CD4-positive, alpha-beta T cell (primary cell): ENCODE measurements around the gene KLHL5. TPM values are rescaled to one million over a fixed set of nuclear protein-coding genes. Genes with fewer than 3 reads are reported as not detected.
A peak's percentile ranks its signal among the peaks of the same experiment; 100 is the strongest.

Experiments used
- ATAC-seq: fragments of 200-7000 bp; cut with Tn5 transposase; one replicate; pipeline ENCODE4 v1.10.0; 2022; ENCODE audit warnings: mild to moderate bottlenecking; ENCODE audit not compliant: poor library complexity
- CTCF ChIA-PET: fragments of 350-600 bp; sonication (Branson Sonifier 250); formaldehyde crosslinking; loops from one replicate; lab custom pipeline; 2021; ENCODE audit warnings: antibody characterized with exemption, inconsistent platforms; lab: Charles Lee
- POLR2A ChIA-PET: fragments of 350-600 bp; sonication (Branson Sonifier 250); formaldehyde crosslinking; loops from one replicate; lab custom pipeline; 2021; ENCODE audit warnings: antibody characterized with exemption, inconsistent platforms; lab: Charles Lee
- DNase-seq, 14 experiments: peaks; one replicate each; pipeline ENCODE4 v3.0.0-alpha.2; 2013 to 2020; ENCODE audit warnings: mixed read lengths in 2 of 14
- H3K27ac ChIP-seq, 2 donors: one replicate each; pipeline versions ENCODE4 v1.5.1 to v1.7.0; 2013; ENCODE audit warnings: low read length in 2 of 2, low read depth in 1 of 2, mild to moderate bottlenecking in 1 of 2
- H3K27me3 ChIP-seq, 2 experiments: 1 replicate in 1 of 2; 2 replicates in 1 of 2; pipeline versions ENCODE4 v1.6.1 to v1.7.0; 2013; ENCODE audit warnings: low read length in 2 of 2, control low read depth in 1 of 2, mild to moderate bottlenecking in 1 of 2, moderate library complexity in 1 of 2; ENCODE audit not compliant: insufficient read depth in 2 of 2, control insufficient read depth in 1 of 2
- H3K36me3 ChIP-seq: one replicate; pipeline ENCODE4 v1.6.1; 2013; ENCODE audit warnings: low read length, control low read depth; ENCODE audit not compliant: insufficient read depth
- H3K4me1 ChIP-seq: one replicate; pipeline ENCODE4 v1.6.1; 2013; ENCODE audit warnings: low read length, control low read depth; ENCODE audit not compliant: insufficient read depth
- H3K4me3 ChIP-seq: one replicate; pipeline ENCODE4 v1.5.1; 2013; ENCODE audit warnings: mild to moderate bottlenecking, low read length, moderate library complexity
- H3K9me3 ChIP-seq, 2 experiments: 1 replicate in 1 of 2; 2 replicates in 1 of 2; pipeline versions ENCODE4 v1.6.1 to v1.7.0; 2013; ENCODE audit warnings: low read length in 2 of 2, mild to moderate bottlenecking in 2 of 2, control low read depth in 1 of 2, moderate library complexity in 1 of 2; ENCODE audit not compliant: control insufficient read depth in 1 of 2, insufficient read depth in 1 of 2
- H3K27ac Mint-ChIP-seq: one replicate; pipeline ENCODE4 v1.8.0; 2020; ENCODE audit warnings: mixed read lengths
- H3K27me3 Mint-ChIP-seq: one replicate; pipeline ENCODE4 v1.8.0; 2021; ENCODE audit warnings: mixed read lengths
- H3K36me3 Mint-ChIP-seq: one replicate; pipeline ENCODE4 v1.8.0; 2021; ENCODE audit warnings: low read depth, mixed read lengths
- H3K4me1 Mint-ChIP-seq: one replicate; pipeline ENCODE4 v1.8.0; 2021; ENCODE audit warnings: low read depth, mixed read lengths
- H3K4me3 Mint-ChIP-seq: one replicate; pipeline ENCODE4 v1.8.0; 2020; ENCODE audit warnings: mild to moderate bottlenecking, mixed read lengths
- H3K9me3 Mint-ChIP-seq: one replicate; pipeline ENCODE4 v1.8.0; 2020; ENCODE audit warnings: mixed read lengths
- intact Hi-C, 2 experiments: fragments of 100-400 bp; cut with DNase I in 1 of 2; cut with micrococcal nuclease in 1 of 2; formaldehyde crosslinking; loops; one replicate each; pipeline versions ENCODE4 v1.15.1 to v1.9.0; 2023 to 2025; cut with DNase I, micrococcal nuclease
- total RNA-seq, 174 experiments: library from RNA in 2 of 174; stranded (reverse) in 2 of 174; gene quantifications; one replicate each; pipeline ENCODE4 v1.2.3 and lab custom pipeline; 2021 to 2026
- TF ChIP-seq, protein P1 (sequence below): fragments of 200-600 bp; IDR thresholded peaks from one replicate; pipeline ENCODE4 v1.8.0; 2022; ENCODE audit warnings: antibody characterized with exemption, mild to moderate bottlenecking

The KLHL5 gene
- total RNA-seq, 2 experiments from 2014 or later, result 17.7 to 18.6 TPM

DNA sequence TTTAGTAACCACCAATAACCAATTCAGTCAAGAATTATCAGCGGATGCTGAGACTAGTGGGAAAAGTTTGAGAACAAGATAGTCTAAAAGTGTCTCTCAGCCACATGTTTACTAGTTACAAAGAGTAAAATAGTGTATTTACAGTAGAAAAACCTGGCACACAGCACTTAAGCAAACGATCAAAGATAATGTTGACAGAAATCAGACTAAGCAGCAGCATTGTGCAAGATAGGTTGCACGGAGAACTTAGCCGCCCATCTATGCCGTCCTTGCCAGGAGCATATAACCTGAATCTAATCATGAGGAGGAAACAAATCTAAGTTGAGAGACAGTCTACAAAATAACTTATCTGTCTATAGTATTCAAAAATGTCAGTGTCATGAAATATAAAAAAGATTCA is 35.3 kb downstream of the KLHL5 start:
- Mint-ChIP-seq H3K4me1 (no peaks in the 10 kb centered on the region), H3K4me3 (no peak overlapping the region), H3K9me3 (no peaks in the 10 kb centered on the region), H3K27ac (no peak overlapping the region), H3K27me3 (no peaks in the 10 kb centered on the region), H3K36me3 (peaks cover 37% of the 10 kb centered on the region)
- intact Hi-C loops, result loop anchor here in 1 of 2 experiments (5.0 kb wide), 1 partner anchor 50 kb away; no protein-coding TSS in a partner anchor
- Histone ChIP-seq H3K36me3 (peaks cover 13% of the 10 kb centered on the region), H3K27ac (no peak overlapping the region), H3K27me3 (no peaks in the 10 kb centered on the region), H3K4me1 (no peaks in the 10 kb centered on the region), H3K4me3 (no peak overlapping the region), H3K9me3 (no peaks in the 10 kb centered on the region)
- TF ChIP-seq, protein P1, sequence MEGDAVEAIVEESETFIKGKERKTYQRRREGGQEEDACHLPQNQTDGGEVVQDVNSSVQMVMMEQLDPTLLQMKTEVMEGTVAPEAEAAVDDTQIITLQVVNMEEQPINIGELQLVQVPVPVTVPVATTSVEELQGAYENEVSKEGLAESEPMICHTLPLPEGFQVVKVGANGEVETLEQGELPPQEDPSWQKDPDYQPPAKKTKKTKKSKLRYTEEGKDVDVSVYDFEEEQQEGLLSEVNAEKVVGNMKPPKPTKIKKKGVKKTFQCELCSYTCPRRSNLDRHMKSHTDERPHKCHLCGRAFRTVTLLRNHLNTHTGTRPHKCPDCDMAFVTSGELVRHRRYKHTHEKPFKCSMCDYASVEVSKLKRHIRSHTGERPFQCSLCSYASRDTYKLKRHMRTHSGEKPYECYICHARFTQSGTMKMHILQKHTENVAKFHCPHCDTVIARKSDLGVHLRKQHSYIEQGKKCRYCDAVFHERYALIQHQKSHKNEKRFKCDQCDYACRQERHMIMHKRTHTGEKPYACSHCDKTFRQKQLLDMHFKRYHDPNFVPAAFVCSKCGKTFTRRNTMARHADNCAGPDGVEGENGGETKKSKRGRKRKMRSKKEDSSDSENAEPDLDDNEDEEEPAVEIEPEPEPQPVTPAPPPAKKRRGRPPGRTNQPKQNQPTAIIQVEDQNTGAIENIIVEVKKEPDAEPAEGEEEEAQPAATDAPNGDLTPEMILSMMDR, result no peak
- no peak for DNase-seq
- ChIA-PET CTCF (no interaction called here), POLR2A (no interaction called here)
- no peak for ATAC-seq

DNA sequence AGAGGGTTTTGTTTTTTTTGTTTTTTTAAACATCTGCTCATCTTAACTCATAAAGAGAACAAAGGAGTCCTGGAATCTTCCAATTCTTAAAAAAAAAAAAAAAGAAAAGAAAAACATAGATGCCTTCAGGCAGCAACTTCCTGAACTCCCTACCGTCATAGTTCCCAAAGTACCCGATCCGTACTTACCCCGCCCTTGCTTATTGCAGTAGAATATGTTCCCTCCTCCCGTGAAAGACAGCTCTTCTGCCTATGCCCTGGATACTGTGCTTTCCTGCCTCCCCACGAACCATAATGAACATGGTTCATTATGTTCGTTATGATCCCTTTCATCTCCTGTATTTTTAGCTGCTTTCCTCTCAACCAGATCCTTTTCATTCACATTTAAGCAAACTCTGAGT is 40.3 kb downstream of the KLHL5 start:
- no peaks in the 10 kb centered on the region for H3K9me3 ChIP-seq
- no peaks in the 10 kb centered on the region for H3K4me1 Mint-ChIP-seq
- TF ChIP-seq, protein P1, result no peak
- no peak overlapping the region for H3K27ac ChIP-seq
- H3K27me3 ChIP-seq, result no peaks in the 10 kb centered on the region
- ChIA-PET POLR2A (no interaction called here), CTCF (interaction anchor here (0.6 kb wide), 1 partner anchor 88 kb away, joined by 3 read pairs; no protein-coding TSS in a partner anchor)
- H3K27me3 Mint-ChIP-seq, result no peaks in the 10 kb centered on the region
- H3K9me3 Mint-ChIP-seq, result no peaks in the 10 kb centered on the region
- no peak overlapping the region for H3K27ac Mint-ChIP-seq
- ATAC-seq, result no peak
- no peak overlapping the region for H3K4me3 ChIP-seq
- intact Hi-C loops, result no loop called here
- no peaks in the 10 kb centered on the region for H3K4me1 ChIP-seq
- H3K36me3 Mint-ChIP-seq, result peaks cover 64% of the 10 kb centered on the region
- peaks cover 23% of the 10 kb centered on the region for H3K36me3 ChIP-seq
- no peak for DNase-seq
- H3K4me3 Mint-ChIP-seq, result no peak overlapping the region

- TF ChIP-seq, protein P1, result no peak
- ChIA-PET CTCF (interaction anchor here (0.6 to 0.7 kb wide), 2 partner anchors 327 to 754 kb away, joined by 3 to 4 read pairs; no protein-coding TSS in a partner anchor), POLR2A (no interaction called here)
- Mint-ChIP-seq H3K9me3 (no peaks in the 10 kb centered on the region), H3K27ac (no peak overlapping the region), H3K4me3 (no peak overlapping the region), H3K36me3 (peaks cover 58% of the 10 kb centered on the region), H3K27me3 (no peaks in the 10 kb centered on the region), H3K4me1 (no peaks in the 10 kb centered on the region)
- Histone ChIP-seq H3K4me3 (no peak overlapping the region), H3K4me1 (no peaks in the 10 kb centered on the region), H3K27me3 (no peaks in the 10 kb centered on the region), H3K27ac (no peak overlapping the region), H3K36me3 (peaks cover 22% of the 10 kb centered on the region), H3K9me3 (no peaks in the 10 kb centered on the region)
- intact Hi-C loops, result no loop called here
- no peak for ATAC-seq
- DNase-seq, result peak in 2 of 14 experiments; percentile 5 to 15
These were observed 41.3 kb downstream of the KLHL5 start for GRCh38 chr4:39103291-39103690.
